ENCODE results near the gene SLC19A3. TPM values are rescaled to one million over a fixed set of nuclear protein-coding genes. Genes with fewer than 3 reads are reported as not detected.

Gene SLC19A3
- total and polyA plus RNA-seq, 2 experiments from 2014 or later, result 3.5 to 9.1 TPM

DNA sequence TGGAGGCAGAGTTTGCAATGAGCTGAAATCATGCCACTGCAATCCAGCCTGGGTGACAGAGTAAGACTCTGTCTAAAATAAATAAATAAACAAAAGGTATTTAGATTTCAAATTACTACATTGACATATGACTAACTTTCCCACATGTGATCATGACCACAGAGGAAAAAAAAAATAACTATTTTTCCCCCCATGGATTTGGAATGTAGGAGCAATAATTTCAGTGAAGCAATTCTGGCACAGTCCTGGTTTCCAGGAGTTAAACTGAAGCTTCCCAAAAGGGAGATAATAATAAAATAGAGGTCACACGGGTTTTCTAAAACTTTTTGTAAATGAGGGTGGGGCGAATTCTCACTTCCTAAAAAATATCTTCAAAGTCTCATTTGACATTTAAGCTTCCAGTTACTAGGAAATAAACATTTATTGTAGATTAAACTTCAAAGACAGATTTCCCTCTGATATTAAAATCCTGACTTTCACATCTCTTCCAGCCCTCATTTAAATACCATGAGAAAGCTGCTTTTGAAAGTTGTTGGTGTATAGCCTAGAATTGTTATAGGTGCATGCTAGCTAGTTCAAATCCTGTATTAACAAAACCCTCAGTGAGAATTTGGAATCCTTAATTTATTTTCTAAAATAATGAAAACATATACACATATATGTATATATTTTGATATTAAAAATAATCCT lies 20.7 kb downstream of the SLC19A3 start (continued):
- TF ChIP-seq, protein P1, sequence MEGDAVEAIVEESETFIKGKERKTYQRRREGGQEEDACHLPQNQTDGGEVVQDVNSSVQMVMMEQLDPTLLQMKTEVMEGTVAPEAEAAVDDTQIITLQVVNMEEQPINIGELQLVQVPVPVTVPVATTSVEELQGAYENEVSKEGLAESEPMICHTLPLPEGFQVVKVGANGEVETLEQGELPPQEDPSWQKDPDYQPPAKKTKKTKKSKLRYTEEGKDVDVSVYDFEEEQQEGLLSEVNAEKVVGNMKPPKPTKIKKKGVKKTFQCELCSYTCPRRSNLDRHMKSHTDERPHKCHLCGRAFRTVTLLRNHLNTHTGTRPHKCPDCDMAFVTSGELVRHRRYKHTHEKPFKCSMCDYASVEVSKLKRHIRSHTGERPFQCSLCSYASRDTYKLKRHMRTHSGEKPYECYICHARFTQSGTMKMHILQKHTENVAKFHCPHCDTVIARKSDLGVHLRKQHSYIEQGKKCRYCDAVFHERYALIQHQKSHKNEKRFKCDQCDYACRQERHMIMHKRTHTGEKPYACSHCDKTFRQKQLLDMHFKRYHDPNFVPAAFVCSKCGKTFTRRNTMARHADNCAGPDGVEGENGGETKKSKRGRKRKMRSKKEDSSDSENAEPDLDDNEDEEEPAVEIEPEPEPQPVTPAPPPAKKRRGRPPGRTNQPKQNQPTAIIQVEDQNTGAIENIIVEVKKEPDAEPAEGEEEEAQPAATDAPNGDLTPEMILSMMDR (conservative IDR thresholded peaks at IDR 0.05; ENCODE audit: low read depth in 2 of 2), result no peak
- no peak for TF ChIP-seq EZH2phosphoT487 (IDR thresholded peaks at IDR 0.05; ENCODE audit: unreplicated experiment)

DNA sequence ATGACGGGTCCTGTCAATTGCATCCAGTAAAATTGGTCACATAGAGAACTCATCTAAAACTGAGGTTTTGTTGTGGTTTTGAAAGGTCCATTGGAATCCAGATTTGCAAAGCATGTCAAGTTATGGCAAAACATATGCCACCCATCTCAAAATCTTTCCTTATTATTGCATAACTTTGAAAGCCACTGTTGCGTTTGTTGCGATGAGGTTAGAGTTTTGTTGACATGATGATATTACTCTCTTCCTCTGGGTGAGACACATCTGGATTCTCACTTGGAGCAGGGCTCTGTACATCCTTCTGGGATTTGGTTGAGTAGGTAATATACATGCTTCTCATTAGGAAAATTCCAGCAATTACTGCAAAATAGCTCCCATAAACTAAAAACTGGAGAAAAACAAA lies 30.6 kb downstream of the SLC19A3 start:
- Mint-ChIP-seq H3K9me3 (no peaks in the 10 kb centered on the region; the same call in 2 of the 3 replicates), H3K4me3 (no peak overlapping the region), H3K36me3 (ENCODE audit: low read depth) (no peaks in the 10 kb centered on the region; the same call in 2 of the 3 replicates), H3K27me3 (ENCODE audit: insufficient read depth, low read depth, poor library complexity) (no peaks in the 10 kb centered on the region), H3K27ac (no peak overlapping the region), H3K4me1 (no peaks in the 10 kb centered on the region)
- no peaks in the 10 kb centered on the region for H3K4me1 ChIP-seq (ENCODE audit: insufficient read depth)
- H3K27ac ChIP-seq (ENCODE audit: low read depth), result no peak overlapping the region
- no peak overlapping the region for H3K4me2 ChIP-seq
- no peak overlapping the region for H3K4me3 ChIP-seq
- no peaks in the 10 kb centered on the region for H3K27me3 ChIP-seq (ENCODE audit: insufficient read depth)
- DNase-seq (ENCODE audit: low spot score), result no peak
- no peak overlapping the region for H2AFZ ChIP-seq
- ATAC-seq, result no peak
- H3K36me3 ChIP-seq (ENCODE audit: insufficient read depth), result no peaks in the 10 kb centered on the region
- no peaks in the 10 kb centered on the region for H3K79me2 ChIP-seq (replicated peaks; ENCODE audit: insufficient read depth)
- no peaks in the 10 kb centered on the region for H4K20me1 ChIP-seq (replicated peaks; ENCODE audit: insufficient read depth)
- no peaks in the 10 kb centered on the region for H3F3A ChIP-seq (replicated peaks; ENCODE audit: low read depth)
- H3K9me2 ChIP-seq (ENCODE audit: insufficient read depth), result no peaks in the 10 kb centered on the region
- TF ChIP-seq, protein P1 (conservative IDR thresholded peaks at IDR 0.05; ENCODE audit: low read depth in 2 of 2), result no peak
- TF ChIP-seq, protein P2, sequence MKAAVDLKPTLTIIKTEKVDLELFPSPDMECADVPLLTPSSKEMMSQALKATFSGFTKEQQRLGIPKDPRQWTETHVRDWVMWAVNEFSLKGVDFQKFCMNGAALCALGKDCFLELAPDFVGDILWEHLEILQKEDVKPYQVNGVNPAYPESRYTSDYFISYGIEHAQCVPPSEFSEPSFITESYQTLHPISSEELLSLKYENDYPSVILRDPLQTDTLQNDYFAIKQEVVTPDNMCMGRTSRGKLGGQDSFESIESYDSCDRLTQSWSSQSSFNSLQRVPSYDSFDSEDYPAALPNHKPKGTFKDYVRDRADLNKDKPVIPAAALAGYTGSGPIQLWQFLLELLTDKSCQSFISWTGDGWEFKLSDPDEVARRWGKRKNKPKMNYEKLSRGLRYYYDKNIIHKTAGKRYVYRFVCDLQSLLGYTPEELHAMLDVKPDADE (IDR thresholded peaks at IDR 0.05), result no peak
- TF ChIP-seq ZNF114 (CRISPR knock-in tag; IDR thresholded peaks at IDR 0.05) (no peak), POLR2AphosphoS5 (IDR thresholded peaks at IDR 0.05; ENCODE audit: low read depth) (no peak), CREB1 (CRISPR knock-in tag; IDR thresholded peaks at IDR 0.05; ENCODE audit: low read depth) (no peak), JUNB (IDR thresholded peaks at IDR 0.05; ENCODE audit: unreplicated experiment) (no peak)

DNA sequence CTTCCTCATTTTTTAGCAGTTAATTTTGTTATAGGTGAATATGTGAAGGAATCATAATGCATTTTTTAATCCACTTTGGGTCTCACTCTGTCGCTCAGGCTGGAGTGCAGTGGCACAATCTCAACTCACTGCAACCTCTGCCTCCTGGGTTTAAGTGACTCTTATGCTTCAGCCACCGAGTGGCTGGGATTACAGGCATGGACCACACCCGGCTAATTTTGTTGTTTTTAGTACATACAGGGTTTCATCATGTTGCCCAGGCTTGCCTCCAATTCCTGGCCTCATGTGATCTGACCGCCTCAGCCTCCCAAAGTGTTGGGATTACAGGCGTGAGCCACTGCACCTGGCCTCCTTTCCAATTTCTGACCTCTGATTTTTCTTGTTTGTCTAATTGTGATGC lies 33.6 kb downstream of the SLC19A3 start:
- H3K4me3 Mint-ChIP-seq, result no peak overlapping the region
- no peaks in the 10 kb centered on the region for H3K36me3 ChIP-seq (ENCODE audit: insufficient read depth)
- H3K27me3 ChIP-seq (ENCODE audit: insufficient read depth), result no peaks in the 10 kb centered on the region
- no peak overlapping the region for H3K27ac ChIP-seq (ENCODE audit: low read depth)
- ATAC-seq (no peak), DNase-seq (ENCODE audit: low spot score) (no peak)
- no peaks in the 10 kb centered on the region for H3K27me3 Mint-ChIP-seq (ENCODE audit: insufficient read depth, low read depth, poor library complexity)
- no peaks in the 10 kb centered on the region for H3K9me2 ChIP-seq (ENCODE audit: insufficient read depth)
- H3K4me3 ChIP-seq, result no peak overlapping the region
- no peaks in the 10 kb centered on the region for H3K4me1 ChIP-seq (ENCODE audit: insufficient read depth)
- H3F3A ChIP-seq (replicated peaks; ENCODE audit: low read depth), result no peaks in the 10 kb centered on the region
- H2AFZ ChIP-seq, result no peak overlapping the region
- no peak overlapping the region for H3K27ac Mint-ChIP-seq
- H3K79me2 ChIP-seq (replicated peaks; ENCODE audit: insufficient read depth), result no peaks in the 10 kb centered on the region
- no peaks in the 10 kb centered on the region for H3K36me3 Mint-ChIP-seq (ENCODE audit: low read depth)
- H3K4me1 Mint-ChIP-seq, result no peaks in the 10 kb centered on the region
- no peak overlapping the region for H3K4me2 ChIP-seq
- H3K9me3 Mint-ChIP-seq, result no peaks in the 10 kb centered on the region
- H4K20me1 ChIP-seq (replicated peaks; ENCODE audit: insufficient read depth), result no peaks in the 10 kb centered on the region
- TF ChIP-seq, protein P3, sequence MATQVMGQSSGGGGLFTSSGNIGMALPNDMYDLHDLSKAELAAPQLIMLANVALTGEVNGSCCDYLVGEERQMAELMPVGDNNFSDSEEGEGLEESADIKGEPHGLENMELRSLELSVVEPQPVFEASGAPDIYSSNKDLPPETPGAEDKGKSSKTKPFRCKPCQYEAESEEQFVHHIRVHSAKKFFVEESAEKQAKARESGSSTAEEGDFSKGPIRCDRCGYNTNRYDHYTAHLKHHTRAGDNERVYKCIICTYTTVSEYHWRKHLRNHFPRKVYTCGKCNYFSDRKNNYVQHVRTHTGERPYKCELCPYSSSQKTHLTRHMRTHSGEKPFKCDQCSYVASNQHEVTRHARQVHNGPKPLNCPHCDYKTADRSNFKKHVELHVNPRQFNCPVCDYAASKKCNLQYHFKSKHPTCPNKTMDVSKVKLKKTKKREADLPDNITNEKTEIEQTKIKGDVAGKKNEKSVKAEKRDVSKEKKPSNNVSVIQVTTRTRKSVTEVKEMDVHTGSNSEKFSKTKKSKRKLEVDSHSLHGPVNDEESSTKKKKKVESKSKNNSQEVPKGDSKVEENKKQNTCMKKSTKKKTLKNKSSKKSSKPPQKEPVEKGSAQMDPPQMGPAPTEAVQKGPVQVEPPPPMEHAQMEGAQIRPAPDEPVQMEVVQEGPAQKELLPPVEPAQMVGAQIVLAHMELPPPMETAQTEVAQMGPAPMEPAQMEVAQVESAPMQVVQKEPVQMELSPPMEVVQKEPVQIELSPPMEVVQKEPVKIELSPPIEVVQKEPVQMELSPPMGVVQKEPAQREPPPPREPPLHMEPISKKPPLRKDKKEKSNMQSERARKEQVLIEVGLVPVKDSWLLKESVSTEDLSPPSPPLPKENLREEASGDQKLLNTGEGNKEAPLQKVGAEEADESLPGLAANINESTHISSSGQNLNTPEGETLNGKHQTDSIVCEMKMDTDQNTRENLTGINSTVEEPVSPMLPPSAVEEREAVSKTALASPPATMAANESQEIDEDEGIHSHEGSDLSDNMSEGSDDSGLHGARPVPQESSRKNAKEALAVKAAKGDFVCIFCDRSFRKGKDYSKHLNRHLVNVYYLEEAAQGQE (IDR thresholded peaks at IDR 0.05; ENCODE audit: unreplicated experiment), result no peak
- TF ChIP-seq EZH2 (IDR thresholded peaks at IDR 0.05; ENCODE audit: low read depth, unreplicated experiment), result no peak
- TF ChIP-seq, protein P2 (IDR thresholded peaks at IDR 0.05), result no peak
- no peak for TF ChIP-seq STAT1 (IDR thresholded peaks at IDR 0.05; ENCODE audit: unreplicated experiment)
- no peak for TF ChIP-seq ZNF331 (CRISPR knock-in tag; IDR thresholded peaks at IDR 0.05; ENCODE audit: low read depth)
- TF ChIP-seq NANOG (IDR thresholded peaks at IDR 0.05; ENCODE audit: borderline replicate concordance), result no peak
- TF ChIP-seq EZH2phosphoT487 (IDR thresholded peaks at IDR 0.05; ENCODE audit: unreplicated experiment), result no peak
- TF ChIP-seq JUNB (IDR thresholded peaks at IDR 0.05; ENCODE audit: unreplicated experiment), result no peak
